ENCODE measurements around the gene GALR1.

GRCh38 chr18:77208964-77209363 lies 40.7 kb upstream of the GALR1 start:
- TF ChIP-seq CTCF (IDR thresholded peaks at IDR 0.05): no peak
- no peak for TF ChIP-seq POLR2A (IDR thresholded peaks at IDR 0.05)

All from Peyer's patch (tissue), 4 donors.